ENCODE results near the gene LCE1C. TPM values are rescaled to one million over a fixed set of nuclear protein-coding genes. Genes with fewer than 3 reads are reported as not detected.

Gene LCE1C
- total RNA-seq, 4 donors from 2014 or later, result not detected

DNA sequence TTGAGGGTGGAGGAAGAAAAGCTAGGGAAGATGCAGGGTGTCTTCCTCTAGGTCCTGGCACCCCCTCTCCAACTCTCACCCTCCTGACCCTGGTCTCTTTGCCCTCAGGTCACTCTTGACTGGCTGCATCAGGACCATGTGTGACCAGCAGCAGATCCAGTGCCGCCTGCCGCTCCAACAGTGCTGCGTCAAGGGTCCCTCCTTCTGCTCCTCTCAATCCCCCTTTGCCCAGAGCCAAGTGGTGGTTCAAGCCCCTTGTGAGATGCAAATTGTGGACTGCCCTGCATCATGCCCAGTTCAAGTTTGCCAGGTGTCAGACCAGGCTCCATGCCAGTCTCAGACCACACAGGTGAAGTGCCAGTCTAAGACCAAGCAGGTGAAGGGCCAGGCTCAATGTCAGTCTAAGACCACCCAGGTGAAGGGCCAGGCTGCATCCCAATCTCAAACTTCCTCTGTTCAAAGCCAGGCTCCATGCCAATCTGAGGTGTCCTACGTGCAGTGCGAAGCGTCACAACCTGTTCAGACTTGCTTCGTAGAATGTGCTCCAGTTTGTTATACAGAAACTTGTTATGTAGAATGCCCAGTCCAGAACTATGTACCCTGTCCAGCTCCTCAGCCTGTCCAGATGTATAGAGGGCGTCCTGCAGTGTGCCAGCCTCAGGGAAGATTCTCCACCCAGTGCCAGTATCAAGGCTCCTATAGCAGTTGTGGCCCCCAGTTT is 46.8 kb downstream of the LCE1C start:
- DNase-seq, result no peak
- Histone ChIP-seq H3K27ac (no peak overlapping the region), H3K36me3 (no peaks in the 10 kb centered on the region), H3K27me3 (no peaks in the 10 kb centered on the region), H3K4me1 (no peaks in the 10 kb centered on the region), H3K9me3 (no peaks in the 10 kb centered on the region), H3K4me3 (no peak overlapping the region)
- TF ChIP-seq POLR2A (IDR thresholded peaks at IDR 0.05), result no peak
- TF ChIP-seq, protein P1, sequence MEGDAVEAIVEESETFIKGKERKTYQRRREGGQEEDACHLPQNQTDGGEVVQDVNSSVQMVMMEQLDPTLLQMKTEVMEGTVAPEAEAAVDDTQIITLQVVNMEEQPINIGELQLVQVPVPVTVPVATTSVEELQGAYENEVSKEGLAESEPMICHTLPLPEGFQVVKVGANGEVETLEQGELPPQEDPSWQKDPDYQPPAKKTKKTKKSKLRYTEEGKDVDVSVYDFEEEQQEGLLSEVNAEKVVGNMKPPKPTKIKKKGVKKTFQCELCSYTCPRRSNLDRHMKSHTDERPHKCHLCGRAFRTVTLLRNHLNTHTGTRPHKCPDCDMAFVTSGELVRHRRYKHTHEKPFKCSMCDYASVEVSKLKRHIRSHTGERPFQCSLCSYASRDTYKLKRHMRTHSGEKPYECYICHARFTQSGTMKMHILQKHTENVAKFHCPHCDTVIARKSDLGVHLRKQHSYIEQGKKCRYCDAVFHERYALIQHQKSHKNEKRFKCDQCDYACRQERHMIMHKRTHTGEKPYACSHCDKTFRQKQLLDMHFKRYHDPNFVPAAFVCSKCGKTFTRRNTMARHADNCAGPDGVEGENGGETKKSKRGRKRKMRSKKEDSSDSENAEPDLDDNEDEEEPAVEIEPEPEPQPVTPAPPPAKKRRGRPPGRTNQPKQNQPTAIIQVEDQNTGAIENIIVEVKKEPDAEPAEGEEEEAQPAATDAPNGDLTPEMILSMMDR (IDR thresholded peaks at IDR 0.05), result no peak

DNA sequence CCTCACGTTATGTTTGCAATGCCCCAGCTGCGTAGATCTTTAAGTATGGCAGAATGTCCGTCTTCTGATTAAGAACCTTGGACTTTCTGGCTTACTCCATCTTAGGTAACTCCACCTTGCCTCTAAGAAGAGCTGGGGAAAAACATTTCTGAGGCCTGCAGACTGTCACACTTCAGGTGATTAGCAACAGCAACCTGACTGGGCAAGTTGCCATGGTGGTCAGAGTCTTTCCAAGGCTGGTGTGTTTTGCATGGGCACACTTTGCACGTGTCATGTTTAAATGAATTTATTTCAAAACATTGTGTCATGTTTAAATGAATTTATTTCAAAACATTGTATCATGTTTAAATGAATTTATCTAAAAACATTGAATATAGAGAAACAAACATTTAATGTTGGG is 47.8 kb downstream of the LCE1C start:
- no peaks in the 10 kb centered on the region for H3K36me3 ChIP-seq
- no peak for TF ChIP-seq POLR2A (IDR thresholded peaks at IDR 0.05)
- TF ChIP-seq, protein P1 (IDR thresholded peaks at IDR 0.05), result no peak
- H3K4me1 ChIP-seq, result no peaks in the 10 kb centered on the region
- no peak overlapping the region for H3K4me3 ChIP-seq
- no peak for DNase-seq
- H3K27ac ChIP-seq, result no peak overlapping the region
- no peaks in the 10 kb centered on the region for H3K9me3 ChIP-seq
- no peaks in the 10 kb centered on the region for H3K27me3 ChIP-seq

DNA sequence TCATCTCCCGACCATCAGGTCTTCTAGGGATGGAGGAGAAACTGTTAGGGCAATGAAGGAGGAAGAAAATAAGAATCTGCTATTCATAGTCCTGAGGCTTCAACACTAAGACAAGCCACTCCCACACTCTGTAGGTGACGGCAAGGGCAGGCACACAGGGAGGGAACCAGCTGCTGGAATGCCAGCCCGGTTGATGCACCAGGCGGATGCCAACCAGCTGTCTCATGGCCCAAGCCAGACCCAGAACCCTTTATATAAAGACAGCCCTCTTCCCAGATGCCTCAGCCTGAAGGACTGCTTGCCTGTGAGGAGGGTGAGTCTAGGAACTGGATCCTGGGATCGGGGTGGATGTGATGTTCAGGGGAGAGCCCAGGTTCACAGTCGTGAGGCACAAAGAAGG is 48.7 kb downstream of the LCE1C start, which contains the start of gene KPRP:
Gene KPRP, plus strand, starts transcription at position 279 of the 400 bp plus-strand sequence. CDS start 1,564 bp downstream, outside the sequence.
- TF ChIP-seq, protein P1 (IDR thresholded peaks at IDR 0.05), result no peak
- no peak for TF ChIP-seq POLR2A (IDR thresholded peaks at IDR 0.05)
- H3K9me3 ChIP-seq, result no peaks in the 10 kb centered on the region
- no peak for DNase-seq
- no peaks in the 10 kb centered on the region for H3K36me3 ChIP-seq
- H3K4me1 ChIP-seq, result no peaks in the 10 kb centered on the region
- no peaks in the 10 kb centered on the region for H3K27me3 ChIP-seq
- H3K4me3 ChIP-seq, result no peak within 1 kb of the TSS
- H3K27ac ChIP-seq, result no peak within 1 kb of the TSS

DNA sequence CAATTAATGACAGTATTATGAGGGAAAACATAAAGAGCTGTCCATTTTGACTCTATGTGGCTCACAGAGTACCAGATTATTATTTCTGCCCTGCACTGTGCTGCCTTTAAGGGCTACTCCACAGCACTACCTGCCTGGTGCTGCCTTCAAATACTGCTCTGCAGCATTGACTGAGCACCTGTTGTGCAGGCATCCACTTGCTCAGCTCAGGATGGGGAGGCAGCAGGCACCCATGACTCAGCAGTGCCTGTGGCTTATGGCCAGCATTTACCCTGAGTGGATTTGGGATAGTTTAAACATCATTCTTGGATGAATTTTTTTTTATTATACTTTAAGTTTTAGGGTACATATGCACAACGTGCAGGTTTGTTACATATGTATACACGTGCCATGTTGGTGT is 49.6 kb downstream of the LCE1C start:
- TF ChIP-seq, protein P1 (IDR thresholded peaks at IDR 0.05), result no peak
- no peak for TF ChIP-seq POLR2A (IDR thresholded peaks at IDR 0.05)
- no peak for DNase-seq
- Histone ChIP-seq H3K27me3 (no peaks in the 10 kb centered on the region), H3K9me3 (no peaks in the 10 kb centered on the region), H3K27ac (no peak overlapping the region), H3K4me3 (no peak overlapping the region), H3K36me3 (no peaks in the 10 kb centered on the region), H3K4me1 (no peaks in the 10 kb centered on the region)

Other genes with a start within 250 kb of the LCE1C start
- not detected for gene LCE3E, start 239.9 kb downstream of the LCE1C start, total RNA-seq
- not detected for gene LCE3D, start 226.1 kb downstream of the LCE1C start, total RNA-seq
- gene LCE3C, start 206.4 kb downstream of the LCE1C start, total RNA-seq, result not detected
- gene LCE3B, start 192.8 kb downstream of the LCE1C start, total RNA-seq, result not detected
- not detected for gene LCE3A, start 183.5 kb downstream of the LCE1C start, total RNA-seq
- gene LCE2D, start 143.3 kb downstream of the LCE1C start, total RNA-seq, result not detected
- not detected for gene LCE2C, start 131.4 kb downstream of the LCE1C start, total RNA-seq
- gene LCE2B, start 120.5 kb downstream of the LCE1C start, total RNA-seq, result not detected
- not detected for gene LCE2A, start 108.3 kb downstream of the LCE1C start, total RNA-seq
- gene LCE4A, start 98.5 kb downstream of the LCE1C start, total RNA-seq, result not detected
- not detected for gene KPRP, start 48.6 kb downstream of the LCE1C start, total RNA-seq
- gene LCE1F, start 31.5 kb downstream of the LCE1C start, total RNA-seq, result not detected
- not detected for gene LCE1E, start 20.4 kb downstream of the LCE1C start, total RNA-seq
- gene LCE1D, start 9.9 kb downstream of the LCE1C start, total RNA-seq, result not detected
- not detected for gene LCE1B, start 5.3 kb upstream of the LCE1C start, total RNA-seq
- not detected for gene LCE1A, start 20.8 kb upstream of the LCE1C start, total RNA-seq
- gene LCE6A, start 36.2 kb upstream of the LCE1C start, total RNA-seq, result not detected
- not detected for gene LCE7A, start 53.3 kb upstream of the LCE1C start, total RNA-seq
- not detected for gene SMCP, start 71.7 kb upstream of the LCE1C start, total RNA-seq
- gene IVL, start 101.9 kb upstream of the LCE1C start, total RNA-seq, result not detected
- not detected for gene SPRR5, start 140.6 kb upstream of the LCE1C start, total RNA-seq
- gene SPRR4, start 164.0 kb upstream of the LCE1C start, total RNA-seq, result not detected
- not detected for gene SPRR1A, start 177.4 kb upstream of the LCE1C start, total RNA-seq
- gene SPRR3, start 195.1 kb upstream of the LCE1C start, total RNA-seq, result 1 to 10 TPM in 1 of 4 donors, not detected in 3; 4.4 TPM
- gene SPRR1B, start 224.6 kb upstream of the LCE1C start, total RNA-seq, result not detected
- gene SPRR2D, start 234.5 kb upstream of the LCE1C start, total RNA-seq, result not detected